HG02885 (cell line): ENCODE data around the gene CCDC93.

Experiments used
- ATAC-seq: cut with Tn5 transposase; IDR thresholded peaks from one replicate; pipeline ENCODE4 v1.9.1; 2021; ENCODE audit warnings: mild to moderate bottlenecking; ENCODE audit not compliant: unreplicated experiment, poor library complexity

Gene CCDC93

GRCh38 chr2:117997872-117998454, 15.9 kb downstream of the CCDC93 start:
- no peak for ATAC-seq

- no peak for ATAC-seq
Observed at GRCh38 chr2:117996525-117996924, 17.3 kb downstream of the CCDC93 start.

GRCh38 chr2:117994729-117995128, 19.1 kb downstream of the CCDC93 start:
- ATAC-seq = no peak

GRCh38 chr2:117989854-117990438, 23.9 kb downstream of the CCDC93 start:
- no peak for ATAC-seq

GRCh38 chr2:117987121-117987520, 26.7 kb downstream of the CCDC93 start:
- no peak for ATAC-seq

DNA sequence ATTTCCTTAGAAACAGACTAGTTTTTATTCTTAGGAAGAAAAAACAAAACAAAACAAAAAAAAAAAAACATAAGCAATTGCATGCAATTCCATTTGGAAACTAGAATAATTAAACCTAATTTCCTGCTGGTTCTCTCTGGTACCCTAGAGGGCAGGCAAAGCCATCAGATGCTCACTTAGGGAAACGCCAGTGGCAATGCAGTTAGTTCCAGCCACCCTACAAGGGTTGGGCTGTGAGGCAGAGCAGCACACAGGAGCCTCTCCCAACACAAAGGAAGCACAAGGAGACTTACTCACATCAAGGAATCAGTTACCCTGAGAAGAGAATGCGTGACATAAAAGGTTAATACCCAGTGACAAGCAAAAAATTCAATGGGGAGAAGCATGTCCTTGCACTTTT, 28.8 kb downstream of the CCDC93 start:
- ATAC-seq = no peak

DNA sequence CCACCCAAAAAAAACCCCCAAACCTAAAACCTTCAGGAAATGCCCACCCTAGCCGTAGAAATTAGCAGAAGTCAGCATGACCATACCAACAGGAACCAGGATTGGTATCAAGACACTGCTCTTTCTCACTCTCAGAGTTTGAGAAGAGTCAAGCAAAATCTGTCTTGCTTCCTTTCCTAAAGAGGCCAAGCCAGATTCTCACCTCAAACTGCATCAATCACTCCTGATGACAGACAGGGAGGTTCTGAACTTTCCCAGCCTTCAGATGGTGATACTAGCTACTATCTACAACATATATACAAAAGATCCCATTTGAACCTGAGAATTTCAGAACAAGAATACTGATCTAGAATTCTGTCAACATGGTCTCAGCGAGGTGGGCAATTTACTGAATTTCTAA, 29.7 kb downstream of the CCDC93 start:
- ATAC-seq = no peak

DNA sequence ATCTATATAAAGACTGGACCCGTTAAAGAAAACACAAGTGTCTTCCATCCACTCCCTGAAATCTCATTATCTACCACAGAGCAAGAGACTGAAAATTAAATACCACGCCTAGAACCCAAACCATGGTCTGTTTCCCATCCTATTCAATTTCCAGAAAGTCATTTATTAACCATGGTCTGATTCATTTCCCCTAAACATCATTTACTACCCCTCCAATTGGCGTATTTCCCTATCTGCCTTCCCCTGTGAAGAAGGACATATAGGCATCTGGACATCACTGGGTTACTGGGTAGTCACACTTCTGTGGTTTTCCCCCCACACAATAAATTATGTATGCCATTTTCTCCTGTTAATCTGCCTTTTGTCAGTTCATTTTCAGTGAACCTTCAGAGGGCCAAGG, 30.8 kb downstream of the CCDC93 start:
- ATAC-seq = no peak

GRCh38 chr2:117982376-117983033, 31.4 kb downstream of the CCDC93 start:
- ATAC-seq = no peak

DNA sequence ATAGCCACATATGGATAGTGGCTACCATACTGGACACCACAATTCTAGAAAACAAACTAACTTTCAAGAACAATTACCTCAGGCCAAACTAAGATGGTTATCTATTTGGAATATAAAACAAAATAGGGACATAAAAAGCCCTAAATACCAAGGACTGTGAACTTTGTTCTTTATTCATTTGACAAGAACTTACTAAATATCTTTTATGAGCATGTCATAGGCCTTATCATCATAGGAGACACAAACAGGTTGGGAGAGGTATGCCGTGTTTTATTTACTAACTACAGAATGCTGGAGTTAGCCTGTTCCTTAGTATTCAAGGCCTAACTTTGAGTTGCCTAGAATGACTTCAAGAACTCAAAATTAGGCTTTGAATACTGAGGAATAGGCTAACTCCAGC, 32.1 kb downstream of the CCDC93 start:
- no peak for ATAC-seq

GRCh38 chr2:117980783-117981676, 32.8 kb downstream of the CCDC93 start:
- no peak for ATAC-seq

DNA sequence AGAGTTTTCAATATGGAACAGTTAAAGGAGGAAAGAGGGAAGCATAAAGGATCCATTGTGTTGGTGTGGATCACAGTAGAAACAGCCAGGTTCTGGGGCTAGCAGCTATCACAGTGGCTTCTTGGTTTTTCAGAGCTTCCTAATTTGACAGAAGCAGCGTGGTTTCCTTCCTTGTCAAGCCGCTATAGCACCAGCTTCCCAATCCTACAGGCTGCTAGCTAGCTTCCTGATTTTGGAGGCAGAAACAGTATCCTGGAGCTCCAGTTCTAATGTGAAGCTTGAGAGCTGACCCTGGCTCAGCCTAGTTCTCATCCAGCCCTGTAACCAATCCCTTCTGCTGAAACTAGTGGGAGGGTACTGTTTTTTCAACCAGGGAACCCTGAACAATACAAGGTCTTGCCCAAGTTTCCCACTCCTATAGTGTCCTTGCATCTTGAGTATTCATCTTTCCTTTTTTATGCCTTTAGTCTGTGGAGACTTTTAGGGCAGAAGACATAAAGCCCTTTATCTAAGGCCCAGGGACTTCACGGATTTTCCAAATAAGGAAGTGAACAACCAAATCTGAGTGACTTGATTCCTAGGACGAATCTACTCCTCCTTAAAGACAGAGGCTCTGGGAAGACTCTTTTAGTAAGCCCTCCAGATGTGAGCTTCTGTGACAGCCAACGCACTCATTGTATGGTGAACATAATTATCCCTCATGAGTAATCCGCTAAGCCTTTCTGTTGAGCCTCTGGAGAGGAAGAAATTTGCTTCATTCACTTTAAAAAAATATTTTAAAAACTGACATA, 33.8 kb downstream of the CCDC93 start:
- ATAC-seq = no peak

DNA sequence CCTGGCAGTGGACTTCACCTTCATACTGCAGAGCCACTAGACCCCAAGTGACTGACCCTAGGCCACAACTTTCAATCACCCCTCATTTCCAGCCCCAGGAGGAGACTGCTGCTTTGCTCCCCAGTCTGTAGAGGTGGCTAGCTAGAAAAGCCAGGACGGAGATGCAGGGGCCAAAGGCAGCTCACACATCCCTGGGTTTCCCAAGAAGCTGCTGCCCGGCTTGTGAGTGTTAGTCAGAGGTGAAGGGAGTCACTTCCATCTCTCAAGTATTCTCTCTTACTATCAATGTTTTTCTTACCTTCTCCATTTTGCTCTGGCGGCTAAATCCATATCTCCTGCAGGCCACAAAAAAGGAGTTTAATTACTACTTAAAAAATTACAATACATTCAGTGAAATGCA, 36.2 kb downstream of the CCDC93 start:
- ATAC-seq = no peak

DNA sequence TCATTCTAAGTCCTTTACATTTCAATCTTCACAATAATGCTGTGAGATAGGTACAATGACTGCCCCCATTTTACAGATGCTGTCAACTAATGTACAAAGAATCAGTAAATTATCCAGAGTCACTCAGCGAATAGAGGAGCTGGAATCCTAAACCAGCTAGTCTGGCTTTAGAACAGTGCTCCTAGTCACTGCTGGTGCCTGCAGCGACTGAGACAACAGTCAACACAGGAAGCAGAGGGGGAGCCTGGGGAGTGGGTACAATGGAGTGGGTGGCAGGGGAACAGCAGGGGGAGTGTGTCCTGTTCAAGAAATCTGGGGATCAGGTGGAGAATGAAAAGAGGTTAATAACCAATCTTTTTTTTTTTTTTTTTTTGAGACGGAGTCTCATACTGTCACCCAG, 37.3 kb downstream of the CCDC93 start:
- ATAC-seq = no peak

- no peak for ATAC-seq
Observed at GRCh38 chr2:117973498-117974082, 40.3 kb downstream of the CCDC93 start.

DNA sequence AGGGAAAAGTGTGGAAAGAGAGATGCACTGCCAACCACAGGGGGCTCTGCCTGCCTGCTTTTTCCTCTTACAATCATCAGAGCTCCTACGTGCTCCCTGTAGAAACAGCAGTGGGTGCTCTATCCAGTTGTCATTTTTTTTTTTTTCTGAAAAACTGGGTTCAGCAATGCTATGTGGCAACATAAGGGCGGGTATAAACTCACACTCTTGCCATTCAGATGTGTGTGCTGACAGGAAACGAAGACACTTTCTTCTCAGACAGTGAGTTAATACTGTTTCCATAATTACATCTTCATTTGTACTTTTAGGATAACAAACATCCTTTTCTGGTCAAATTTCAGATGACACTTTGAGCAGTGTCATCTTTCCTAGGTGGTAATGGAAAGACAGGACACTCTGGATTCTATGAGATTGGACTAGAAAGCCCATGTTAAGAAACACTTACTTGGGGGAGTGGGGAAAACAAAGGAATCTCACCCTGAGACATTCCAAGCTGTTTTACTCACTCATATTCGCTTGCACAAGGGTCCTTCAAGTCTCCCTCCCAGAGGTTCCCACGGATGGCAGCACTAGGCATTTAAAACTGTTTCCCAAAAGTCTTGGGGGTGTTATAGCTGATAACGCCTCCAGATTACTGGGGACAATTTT, 41.3 kb downstream of the CCDC93 start:
- ATAC-seq = no peak

DNA sequence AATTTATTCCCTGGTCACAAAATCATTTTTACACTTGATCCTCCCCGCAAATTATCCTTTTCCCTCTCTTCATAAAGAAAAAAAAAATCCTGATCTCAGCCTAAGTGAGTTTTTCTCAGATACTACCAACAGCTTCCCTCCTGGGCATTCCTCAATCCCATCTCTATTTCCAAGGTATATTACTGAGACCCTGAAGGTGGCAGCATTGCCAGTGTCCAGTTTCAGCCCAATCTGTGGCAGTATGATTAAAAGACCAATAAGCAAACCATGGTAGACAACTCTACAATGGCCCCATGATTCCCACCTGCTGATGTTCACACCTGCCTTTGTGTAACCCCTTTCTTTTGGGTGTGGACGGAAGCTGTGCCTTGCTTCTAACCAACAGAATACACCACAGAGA, 45.1 kb downstream of the CCDC93 start:
- ATAC-seq = no peak

DNA sequence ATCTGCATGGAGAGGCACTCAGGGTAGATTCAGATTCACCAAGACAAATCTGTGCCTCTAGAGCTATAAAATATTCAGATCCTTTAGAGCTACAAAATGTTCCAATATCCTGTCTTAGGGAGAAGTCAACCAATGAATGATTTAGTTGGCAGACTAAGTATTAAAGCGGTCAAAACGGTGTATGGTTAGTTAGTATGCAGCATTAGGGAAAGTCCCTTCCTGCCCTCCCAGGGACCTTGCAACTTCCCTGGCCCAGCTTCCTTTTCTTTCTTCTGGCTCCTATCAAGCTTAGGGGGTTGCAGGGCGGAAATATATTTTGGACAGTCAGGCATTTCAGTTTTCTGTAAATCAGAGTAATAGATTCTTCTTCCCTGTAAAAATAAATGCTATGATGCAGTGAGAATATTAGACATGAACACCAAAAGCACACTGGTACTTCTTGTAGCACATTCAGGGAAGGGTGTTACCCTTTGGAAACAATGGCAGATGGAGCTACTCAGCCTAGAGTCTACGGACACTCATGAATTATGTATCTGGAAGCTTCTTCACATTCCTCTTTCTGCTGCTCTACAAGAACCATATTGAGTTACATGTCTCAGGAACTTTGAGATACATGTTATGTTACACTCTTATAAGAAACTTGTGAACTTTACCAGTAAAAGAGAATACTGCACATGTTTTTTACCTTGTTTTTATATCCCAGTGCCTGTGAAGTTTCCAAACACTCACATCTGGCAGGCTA, 45.7 kb downstream of the CCDC93 start:
- ATAC-seq = no peak

DNA sequence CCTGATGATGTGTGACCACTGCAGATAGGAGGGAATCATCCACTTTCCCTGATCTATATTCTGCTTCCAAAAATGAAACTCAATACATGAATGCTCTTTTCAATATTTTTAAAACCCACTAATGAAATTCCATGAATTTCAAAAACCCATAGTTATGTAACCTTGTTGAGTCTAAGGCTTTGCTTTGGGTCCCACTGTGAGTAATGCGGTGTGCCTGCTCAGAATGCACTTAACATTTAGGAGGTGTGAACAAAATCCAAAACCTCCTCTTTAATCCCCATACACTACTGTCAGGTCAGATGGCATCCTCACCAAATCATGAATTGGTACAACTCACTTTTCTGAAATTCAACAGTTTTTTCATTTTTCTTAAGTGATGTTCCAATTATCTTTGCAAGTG, 50.4 kb downstream of the CCDC93 start:
- no peak for ATAC-seq
